Astrocyte of the cerebellum (primary cell): ENCODE measurements around the gene C10orf105.

ENCODE experiments used
- DNase-seq: peaks from one replicate; pipeline ENCODE4 v3.0.0-alpha.2; 2011; ENCODE audit warnings: low read depth
- H3K4me3 ChIP-seq: 2 replicates; pipeline ENCODE4 v1.5.1; 2011; ENCODE audit warnings: mild to moderate bottlenecking, low read depth, low read length, moderate library complexity
- in situ Hi-C: cut with HindIII; loops from 2 replicates; pipeline ENCODE4 v1.10.0; 2017; ENCODE audit warnings: low sequenced_read_pairs
- TF ChIP-seq, protein P1 (sequence below): IDR thresholded peaks from 2 replicates; pipeline ENCODE4 v1.5.1; 2012; ENCODE audit warnings: low read length, low read depth, moderate library complexity, mild to moderate bottlenecking; ENCODE audit errors: missing control alignments

Gene C10orf105

DNA sequence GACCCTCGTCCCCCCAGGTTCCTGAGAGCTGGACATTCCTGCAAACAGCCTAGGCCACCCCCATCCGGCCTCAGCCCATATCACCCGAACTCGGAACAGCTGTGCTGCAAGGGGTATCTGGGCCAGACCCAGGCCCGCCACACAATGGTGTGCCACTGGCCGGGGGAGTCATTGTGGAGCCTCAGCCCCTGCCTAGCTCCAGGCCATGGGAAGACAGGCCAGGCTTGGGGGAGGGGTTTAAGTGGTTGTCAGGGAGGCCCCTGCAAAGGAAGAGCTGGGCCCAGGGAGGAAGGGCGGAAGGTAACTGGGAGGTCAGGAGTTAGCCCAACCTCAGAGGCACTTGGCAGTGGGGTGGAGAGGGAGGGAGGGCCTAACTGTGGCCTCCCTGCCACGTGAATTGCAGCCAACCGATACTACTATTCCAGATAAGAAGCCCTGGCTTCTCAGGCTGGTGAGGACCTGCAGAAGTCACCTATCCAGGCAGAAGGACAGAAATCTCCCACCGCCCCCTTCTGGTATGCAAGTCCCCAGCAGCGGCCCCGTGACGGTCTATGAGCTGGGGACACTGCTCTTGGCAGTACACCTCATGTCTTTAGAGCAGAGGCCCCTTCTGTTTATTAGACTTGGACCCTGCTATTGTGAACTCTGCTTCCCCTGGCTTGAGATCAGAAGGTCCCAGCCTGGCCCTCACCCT lies 26.9 kb upstream of the C10orf105 start:
- in situ Hi-C loops = no loop called here

DNA sequence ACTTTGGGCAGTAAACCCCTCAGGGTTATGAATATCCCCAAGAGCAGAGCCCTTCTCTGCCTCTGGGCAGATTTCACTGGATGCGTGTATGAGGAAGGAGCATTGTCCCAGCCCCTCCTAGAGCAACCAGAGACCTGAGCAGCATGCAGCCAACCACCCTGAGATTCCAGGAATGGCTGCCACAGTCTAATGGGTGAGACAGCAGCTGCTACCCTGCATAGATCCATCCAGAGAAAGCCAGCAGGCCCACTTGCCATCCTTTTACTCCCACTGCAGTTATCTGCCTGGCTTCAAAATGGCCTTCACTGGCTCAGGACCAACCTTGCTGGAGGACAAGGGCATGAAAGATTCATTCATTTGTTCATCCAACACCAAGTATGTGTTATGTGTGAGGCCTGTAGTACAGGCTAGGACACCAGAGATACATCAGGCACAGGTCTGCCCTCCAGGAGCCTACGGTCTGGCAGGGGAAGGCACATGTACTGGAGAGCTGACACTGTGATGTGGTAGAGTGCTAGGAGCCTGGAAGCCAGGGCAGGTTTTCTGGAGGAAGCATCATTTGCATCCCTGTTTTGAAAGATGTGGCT lies 26.2 kb upstream of the C10orf105 start:
- H3K4me3 ChIP-seq = no peak overlapping the region
- in situ Hi-C loops = no loop called here
- no peak for DNase-seq
- TF ChIP-seq, protein P1, sequence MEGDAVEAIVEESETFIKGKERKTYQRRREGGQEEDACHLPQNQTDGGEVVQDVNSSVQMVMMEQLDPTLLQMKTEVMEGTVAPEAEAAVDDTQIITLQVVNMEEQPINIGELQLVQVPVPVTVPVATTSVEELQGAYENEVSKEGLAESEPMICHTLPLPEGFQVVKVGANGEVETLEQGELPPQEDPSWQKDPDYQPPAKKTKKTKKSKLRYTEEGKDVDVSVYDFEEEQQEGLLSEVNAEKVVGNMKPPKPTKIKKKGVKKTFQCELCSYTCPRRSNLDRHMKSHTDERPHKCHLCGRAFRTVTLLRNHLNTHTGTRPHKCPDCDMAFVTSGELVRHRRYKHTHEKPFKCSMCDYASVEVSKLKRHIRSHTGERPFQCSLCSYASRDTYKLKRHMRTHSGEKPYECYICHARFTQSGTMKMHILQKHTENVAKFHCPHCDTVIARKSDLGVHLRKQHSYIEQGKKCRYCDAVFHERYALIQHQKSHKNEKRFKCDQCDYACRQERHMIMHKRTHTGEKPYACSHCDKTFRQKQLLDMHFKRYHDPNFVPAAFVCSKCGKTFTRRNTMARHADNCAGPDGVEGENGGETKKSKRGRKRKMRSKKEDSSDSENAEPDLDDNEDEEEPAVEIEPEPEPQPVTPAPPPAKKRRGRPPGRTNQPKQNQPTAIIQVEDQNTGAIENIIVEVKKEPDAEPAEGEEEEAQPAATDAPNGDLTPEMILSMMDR = no peak

More for the DNA sequence above, 26.9 kb upstream of the C10orf105 start:
- TF ChIP-seq, protein P1 = no peak
- no peak for DNase-seq
- no peak overlapping the region for H3K4me3 ChIP-seq

DNA sequence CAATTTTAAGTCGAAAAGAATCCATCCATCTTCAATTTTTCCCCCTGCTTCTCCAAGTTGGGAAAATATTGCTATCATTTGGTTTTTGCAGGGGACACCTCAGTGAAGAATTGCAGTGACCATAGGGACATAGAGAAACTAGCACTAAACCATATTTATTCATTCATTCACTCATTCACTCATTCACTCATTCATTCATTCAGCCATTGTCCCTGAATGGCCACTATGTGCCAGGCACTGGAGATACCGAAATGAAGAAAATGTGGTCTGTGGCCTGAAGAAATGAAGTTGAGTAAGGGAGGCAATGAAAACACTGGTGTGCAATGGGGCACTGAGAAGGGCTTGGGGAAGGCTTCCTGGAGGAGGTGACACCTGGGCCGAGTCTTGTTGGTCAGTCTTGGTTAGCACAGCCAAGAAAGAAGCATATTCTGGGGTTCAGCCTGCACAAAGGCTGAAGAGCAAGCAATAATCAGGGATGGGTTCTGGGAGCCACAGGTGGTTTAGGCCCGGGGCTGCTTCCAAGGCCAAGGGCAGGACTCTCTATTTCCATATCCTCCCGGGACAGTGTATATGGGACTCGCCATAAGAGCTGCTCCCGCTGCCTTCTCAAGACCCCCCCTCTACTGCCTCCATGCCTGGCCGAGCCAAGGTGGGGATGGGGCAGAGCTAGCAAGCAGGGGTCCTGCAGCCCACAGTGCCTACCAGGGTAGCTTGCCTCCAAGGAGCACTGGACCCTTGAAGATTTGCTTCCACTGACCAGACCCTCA lies 25.5 kb upstream of the C10orf105 start:
- no peak overlapping the region for H3K4me3 ChIP-seq
- TF ChIP-seq, protein P1 = no peak
- in situ Hi-C loops = no loop called here
- no peak for DNase-seq

DNA sequence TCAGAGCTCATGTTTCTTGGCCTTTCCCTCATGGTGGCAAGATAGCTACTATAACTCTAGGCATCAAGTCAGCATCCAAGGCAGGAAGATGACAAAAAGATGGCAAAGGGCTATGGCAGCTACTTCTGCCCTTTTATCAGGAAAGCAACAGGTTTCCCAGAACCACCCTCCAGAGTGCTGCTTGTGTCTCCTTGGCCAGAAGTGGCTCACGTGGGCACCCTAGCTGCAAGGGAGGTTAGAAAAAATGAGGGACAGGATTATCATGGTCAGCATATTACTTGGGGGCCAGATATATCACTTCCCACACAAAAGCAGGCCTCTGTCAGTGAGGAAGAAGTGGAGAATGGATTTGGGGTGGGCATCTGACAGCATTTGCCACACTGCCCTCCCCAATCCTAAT lies 24.3 kb upstream of the C10orf105 start:
- DNase-seq = no peak
- no peak overlapping the region for H3K4me3 ChIP-seq
- in situ Hi-C loops = no loop called here
- TF ChIP-seq, protein P1 = no peak

DNA sequence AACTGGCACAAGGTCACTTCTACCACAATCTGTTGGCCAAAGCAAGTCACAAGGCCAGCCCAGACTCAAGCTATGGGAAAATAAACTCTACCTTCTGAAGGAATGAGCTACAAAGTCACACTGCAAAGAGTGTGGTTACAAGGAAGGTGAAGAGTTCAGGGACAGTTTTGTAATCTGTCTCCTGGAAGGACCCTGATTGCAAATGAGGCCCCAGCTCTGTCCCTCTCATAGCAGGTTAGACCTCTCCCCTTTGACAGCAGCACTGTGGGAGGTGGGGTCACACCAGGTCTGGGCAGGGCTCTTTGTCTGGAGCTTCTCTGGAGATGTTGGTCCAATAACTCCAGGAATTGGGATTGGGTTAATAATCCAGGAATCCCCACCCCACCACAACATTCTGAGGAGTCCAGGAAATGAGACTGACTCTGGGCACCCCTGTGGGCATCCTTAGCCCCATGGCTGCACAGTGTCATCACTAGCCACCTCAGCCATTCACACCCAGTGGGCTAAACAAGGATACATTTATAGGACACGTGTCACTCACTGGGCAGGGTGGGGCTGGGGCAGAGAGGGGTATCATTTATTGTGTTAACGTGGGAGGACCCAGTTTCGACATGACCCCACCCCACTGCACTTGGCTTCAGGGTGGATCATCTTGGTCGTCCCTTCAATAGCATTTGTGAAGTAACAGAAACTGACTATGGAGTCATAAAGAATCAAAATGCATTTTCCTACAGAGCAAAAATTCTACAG lies 23.7 kb upstream of the C10orf105 start:
- no peak for DNase-seq
- H3K4me3 ChIP-seq = no peak overlapping the region
- in situ Hi-C loops = no loop called here
- TF ChIP-seq, protein P1 = no peak

DNA sequence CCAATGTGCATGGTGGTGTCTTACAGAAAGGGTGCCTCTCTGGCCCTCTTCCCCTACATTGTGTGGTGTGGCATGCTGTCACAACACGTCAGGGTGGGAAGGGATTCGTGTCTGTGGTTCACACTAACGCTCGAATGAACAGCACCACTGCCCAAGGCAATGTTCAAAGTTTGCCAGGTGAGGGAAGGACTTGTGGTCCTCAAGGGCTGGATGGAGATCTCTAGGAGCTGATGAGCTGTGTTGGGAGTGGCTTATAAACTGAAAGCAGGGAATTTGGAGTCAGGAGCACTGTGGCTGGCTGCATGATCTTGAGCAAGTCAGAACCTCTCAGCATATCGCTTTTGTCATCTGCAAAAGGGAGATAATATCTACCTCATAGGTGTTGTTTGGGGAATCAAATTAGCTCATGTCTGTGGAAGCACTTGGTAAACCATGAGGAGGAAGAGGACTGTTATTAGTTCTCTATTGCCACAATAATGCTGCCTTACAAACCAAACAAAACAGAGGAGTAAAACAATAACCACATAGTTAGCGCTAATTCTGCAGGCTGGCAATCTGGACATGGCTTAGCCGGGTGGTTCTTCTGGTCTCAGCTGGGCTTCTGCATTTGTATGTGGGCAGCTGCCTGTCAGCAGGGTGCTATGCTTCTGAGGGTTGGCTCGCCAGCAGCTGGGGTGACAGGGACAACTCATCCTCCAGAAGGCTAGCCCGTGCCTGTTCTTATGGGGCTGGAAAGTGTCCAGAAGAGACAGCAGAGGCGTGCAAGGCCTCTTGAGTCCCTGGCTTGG lies 22.9 kb upstream of the C10orf105 start:
- H3K4me3 ChIP-seq = no peak overlapping the region
- TF ChIP-seq, protein P1 = no peak
- in situ Hi-C loops = no loop called here
- DNase-seq = no peak
